Chondrocyte (in vitro differentiated cells): Measurements from ENCODE around the gene FAM216A. TPM values are rescaled to one million over a fixed set of nuclear protein-coding genes. Genes with fewer than 3 reads are reported as not detected.

ENCODE experiments used
- DNase-seq: peaks from one replicate; pipeline ENCODE4 v3.0.0; 2021; ENCODE audit warnings: mixed read lengths, low spot score
- H3K27ac Mint-ChIP-seq: one replicate; pipeline ENCODE4 v1.8.0; 2021; ENCODE audit warnings: mild to moderate bottlenecking, moderate library complexity, mixed read lengths; ENCODE audit not compliant: unreplicated experiment
- H3K27me3 Mint-ChIP-seq: 2 replicates; pipeline ENCODE4 v1.8.0; 2021; ENCODE audit warnings: low read depth, mixed read lengths
- H3K36me3 Mint-ChIP-seq: 2 replicates; pipeline ENCODE4 v1.8.0; 2021; ENCODE audit warnings: low read depth, mixed read lengths
- H3K4me1 Mint-ChIP-seq: 2 replicates; pipeline ENCODE4 v1.8.0; 2021; ENCODE audit warnings: low read depth, mild to moderate bottlenecking, mixed read lengths
- H3K4me3 Mint-ChIP-seq: one replicate; pipeline ENCODE4 v1.8.0; 2021; ENCODE audit warnings: mild to moderate bottlenecking, moderate library complexity, mixed read lengths; ENCODE audit not compliant: unreplicated experiment
- H3K9me3 Mint-ChIP-seq: 2 replicates; pipeline ENCODE4 v1.8.0; 2021; ENCODE audit warnings: low read depth, mixed read lengths
- total RNA-seq: library from RNA; stranded (reverse); gene quantifications from 3 replicates; pipeline ENCODE4 v1.2.1, GENCODE V29; 2021
- TF ChIP-seq, protein P1 (sequence below): fragments of 200-600 bp; sonication (generic); IDR thresholded peaks from 2 replicates; pipeline ENCODE4 v1.5.0; 2021; ENCODE audit warnings: antibody characterized with exemption, mild to moderate bottlenecking, moderate library complexity

Gene FAM216A
- total RNA-seq, 1 donor from 2014 or later = 5.8 TPM

DNA sequence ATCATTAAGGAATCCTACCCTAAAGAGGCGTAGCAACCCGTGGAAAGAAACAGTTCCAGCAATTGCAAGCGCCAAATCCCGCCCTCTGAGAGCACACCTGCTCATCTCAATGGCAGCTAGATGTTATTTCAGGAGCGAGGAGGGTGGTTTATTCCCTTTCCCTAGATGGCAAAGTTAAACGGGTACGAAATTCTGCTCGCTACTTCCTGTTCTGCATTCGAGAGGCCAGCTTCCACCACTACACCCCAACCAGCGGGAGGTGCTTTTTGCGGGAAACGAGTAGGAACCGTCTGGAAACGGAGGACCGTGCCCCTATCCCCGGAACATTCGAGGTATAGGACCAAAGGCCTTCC, 32.7 kb downstream of the FAM216A start:
- no peaks in the 10 kb centered on the region for H3K36me3 Mint-ChIP-seq
- TF ChIP-seq, protein P1, sequence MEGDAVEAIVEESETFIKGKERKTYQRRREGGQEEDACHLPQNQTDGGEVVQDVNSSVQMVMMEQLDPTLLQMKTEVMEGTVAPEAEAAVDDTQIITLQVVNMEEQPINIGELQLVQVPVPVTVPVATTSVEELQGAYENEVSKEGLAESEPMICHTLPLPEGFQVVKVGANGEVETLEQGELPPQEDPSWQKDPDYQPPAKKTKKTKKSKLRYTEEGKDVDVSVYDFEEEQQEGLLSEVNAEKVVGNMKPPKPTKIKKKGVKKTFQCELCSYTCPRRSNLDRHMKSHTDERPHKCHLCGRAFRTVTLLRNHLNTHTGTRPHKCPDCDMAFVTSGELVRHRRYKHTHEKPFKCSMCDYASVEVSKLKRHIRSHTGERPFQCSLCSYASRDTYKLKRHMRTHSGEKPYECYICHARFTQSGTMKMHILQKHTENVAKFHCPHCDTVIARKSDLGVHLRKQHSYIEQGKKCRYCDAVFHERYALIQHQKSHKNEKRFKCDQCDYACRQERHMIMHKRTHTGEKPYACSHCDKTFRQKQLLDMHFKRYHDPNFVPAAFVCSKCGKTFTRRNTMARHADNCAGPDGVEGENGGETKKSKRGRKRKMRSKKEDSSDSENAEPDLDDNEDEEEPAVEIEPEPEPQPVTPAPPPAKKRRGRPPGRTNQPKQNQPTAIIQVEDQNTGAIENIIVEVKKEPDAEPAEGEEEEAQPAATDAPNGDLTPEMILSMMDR = peak; percentile 32
- no peak for DNase-seq
- no peaks in the 10 kb centered on the region for H3K9me3 Mint-ChIP-seq
- peak overlapping the region; percentile 98 for H3K27ac Mint-ChIP-seq
- H3K27me3 Mint-ChIP-seq = no peaks in the 10 kb centered on the region
- peaks cover 31% of the 10 kb centered on the region for H3K4me1 Mint-ChIP-seq
- peak overlapping the region; percentile 98 for H3K4me3 Mint-ChIP-seq

DNA sequence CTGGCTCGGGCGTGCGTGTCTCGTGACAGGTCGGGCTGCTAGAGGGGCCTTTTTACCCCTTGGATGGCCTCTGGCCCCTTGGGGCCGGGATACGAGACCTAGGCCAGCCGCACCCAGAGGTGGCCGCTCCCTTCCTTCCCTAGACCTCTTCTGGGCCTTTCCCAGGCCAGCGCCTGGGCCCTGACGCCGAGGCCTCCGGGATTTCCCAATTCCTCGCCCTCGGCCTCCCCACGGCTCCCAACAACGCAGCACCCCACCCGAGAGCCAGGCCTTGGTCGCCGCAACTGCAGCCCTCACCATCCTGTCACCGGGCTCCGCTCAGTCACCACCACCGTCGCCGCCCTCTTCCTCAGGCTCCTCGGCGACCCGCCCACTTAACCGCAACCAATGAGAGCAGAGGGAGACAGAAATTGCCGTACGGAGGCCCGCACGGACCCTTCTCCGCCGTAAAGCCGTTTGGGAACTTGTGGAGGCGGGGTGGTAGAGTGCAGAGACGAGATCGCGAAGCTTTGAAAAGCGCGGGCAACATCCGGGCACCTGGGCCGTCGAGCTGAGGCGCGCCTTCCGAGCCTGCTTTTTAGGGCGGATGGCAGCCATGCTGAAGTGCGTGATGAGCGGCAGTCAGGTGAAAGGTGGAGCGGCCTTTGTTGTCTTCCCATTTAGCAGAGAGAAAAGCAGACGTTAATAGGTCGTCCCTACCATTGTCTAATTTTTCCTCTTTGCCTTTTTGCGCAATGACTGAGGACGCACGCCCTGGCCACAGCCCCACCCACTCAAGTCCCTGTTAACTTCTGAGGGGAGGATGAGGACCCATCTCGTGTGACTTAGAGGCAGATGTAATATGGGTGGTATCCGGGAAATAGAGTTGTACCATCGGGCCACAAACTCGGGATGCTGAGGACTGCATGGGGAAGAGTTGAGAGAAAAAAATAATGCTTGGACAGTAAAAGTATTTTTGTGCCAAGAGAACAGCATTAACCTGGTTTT, 33.4 kb downstream of the FAM216A start, which contains the start of the genes RAD9B and VPS29:
Gene RAD9B, plus strand, starts transcription at position 580 of the 987 bp plus-strand sequence. Its CDS starts 7 bp downstream, at position 587.
Gene VPS29, minus strand, starts transcription at position 360 of the 987 bp plus-strand sequence. Its CDS starts 60 bp downstream, at position 300.
- Mint-ChIP-seq H3K4me3 (peak within 1 kb of the TSS; percentile 98), H3K36me3 (no peaks in the 10 kb centered on the region), H3K27me3 (no peaks in the 10 kb centered on the region), H3K9me3 (no peaks in the 10 kb centered on the region), H3K27ac (peak within 1 kb of the TSS; percentile 98), H3K4me1 (peaks cover 31% of the 10 kb centered on the region)
- TF ChIP-seq, protein P1 = peak; percentile 21
- peak; percentile 99 for DNase-seq

DNA sequence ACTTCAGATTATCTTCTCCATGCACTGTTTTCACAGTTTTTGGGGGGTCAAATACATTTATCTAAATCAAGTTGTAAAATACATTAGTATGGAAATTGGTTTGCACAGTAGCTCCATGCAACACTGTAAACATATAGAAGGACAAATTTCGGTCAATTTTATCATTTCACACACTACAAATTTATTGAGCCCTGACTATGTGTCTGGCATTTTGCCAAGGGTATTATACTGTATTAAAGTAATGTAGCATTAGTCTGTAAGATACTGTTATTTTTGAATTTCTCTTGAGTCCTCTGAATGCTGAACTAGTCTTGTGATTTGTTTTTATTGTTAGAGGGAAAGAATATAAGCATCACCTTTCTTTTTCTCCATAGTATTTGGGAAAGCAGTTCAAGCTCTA, 34.8 kb downstream of the FAM216A start:
- Mint-ChIP-seq H3K9me3 (no peaks in the 10 kb centered on the region), H3K27me3 (no peaks in the 10 kb centered on the region), H3K4me1 (peaks cover 31% of the 10 kb centered on the region), H3K36me3 (no peaks in the 10 kb centered on the region), H3K27ac (no peak overlapping the region), H3K4me3 (no peak overlapping the region)
- TF ChIP-seq, protein P1 = no peak
- no peak for DNase-seq

DNA sequence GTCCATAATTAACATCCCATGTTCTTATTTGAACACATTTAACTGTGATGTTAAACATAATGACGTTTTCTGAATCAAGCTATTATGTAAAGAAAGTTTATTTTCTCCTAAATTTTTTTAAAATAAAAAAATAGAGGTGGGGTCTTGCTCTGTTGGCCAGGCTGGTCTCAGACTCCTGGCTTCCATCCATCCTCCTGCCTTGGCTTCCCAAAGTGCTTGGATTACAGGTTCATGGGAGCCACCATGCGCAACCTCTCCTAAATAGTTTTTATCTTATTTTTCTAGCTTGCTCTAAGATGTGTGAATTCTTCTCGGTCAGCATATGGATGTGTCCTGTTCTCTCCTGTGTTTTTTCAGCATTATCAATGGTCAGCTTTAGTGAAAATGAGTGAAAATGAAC, 36.7 kb downstream of the FAM216A start:
- no peaks in the 10 kb centered on the region for H3K9me3 Mint-ChIP-seq
- H3K27ac Mint-ChIP-seq = no peak overlapping the region
- H3K27me3 Mint-ChIP-seq = no peaks in the 10 kb centered on the region
- TF ChIP-seq, protein P1 = no peak
- H3K4me3 Mint-ChIP-seq = no peak overlapping the region
- DNase-seq = no peak
- no peaks in the 10 kb centered on the region for H3K36me3 Mint-ChIP-seq
- H3K4me1 Mint-ChIP-seq = peaks cover 18% of the 10 kb centered on the region

DNA sequence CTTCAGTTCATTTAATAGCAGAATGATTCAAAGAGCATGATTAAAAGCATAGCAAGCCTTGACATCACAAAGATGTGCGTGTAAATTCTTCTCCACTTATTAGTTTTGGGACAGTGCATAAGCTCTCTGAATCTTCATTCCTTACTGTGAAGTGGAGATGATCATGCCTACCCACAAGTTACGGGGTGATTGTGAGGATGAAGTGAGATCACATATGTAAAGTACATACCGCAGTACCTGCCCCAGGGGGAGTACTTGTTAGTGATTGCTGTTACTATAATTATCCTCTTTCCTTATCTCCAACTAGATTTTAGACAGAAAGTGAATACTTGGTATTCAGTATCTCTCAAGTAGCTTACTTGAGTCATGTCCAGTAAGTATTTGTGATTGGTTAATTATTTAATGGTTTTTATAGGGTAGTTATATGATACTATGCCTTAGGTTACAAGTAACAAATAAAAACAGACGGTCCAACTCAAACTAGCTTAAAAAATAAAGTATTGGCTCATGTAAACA, 39.5 kb downstream of the FAM216A start:
- H3K27ac Mint-ChIP-seq = no peak overlapping the region
- no peak for DNase-seq
- TF ChIP-seq, protein P1 = no peak

More for the DNA sequence above, 39.5 kb downstream of the FAM216A start:
- Mint-ChIP-seq H3K36me3 (no peaks in the 10 kb centered on the region), H3K4me1 (no peaks in the 10 kb centered on the region), H3K27me3 (peaks cover 6% of the 10 kb centered on the region), H3K4me3 (no peak overlapping the region), H3K9me3 (no peaks in the 10 kb centered on the region)
